GM12874 (cell line): ENCODE measurements around the gene KMT2A.

Experiments used
- CTCF ChIP-seq: IDR thresholded peaks from 2 replicates; pipeline ENCODE4 v1.5.1; 2011; ENCODE audit warnings: low read depth, mild to moderate bottlenecking, control low read depth, low read length, moderate library complexity; ENCODE audit not compliant: insufficient read depth

KMT2A gene

GRCh38 chr11:118473537-118473936, 37.2 kb downstream of the KMT2A start:
- no peak for TF ChIP-seq CTCF

GRCh38 chr11:118476676-118477075, 40.4 kb downstream of the KMT2A start:
- TF ChIP-seq CTCF, result no peak

- no peak for TF ChIP-seq CTCF
Measured at GRCh38 chr11:118484405-118484804, 48.1 kb downstream of the KMT2A start.

GRCh38 chr11:118485273-118485672, 49.0 kb downstream of the KMT2A start:
- TF ChIP-seq CTCF, result no peak

DNA sequence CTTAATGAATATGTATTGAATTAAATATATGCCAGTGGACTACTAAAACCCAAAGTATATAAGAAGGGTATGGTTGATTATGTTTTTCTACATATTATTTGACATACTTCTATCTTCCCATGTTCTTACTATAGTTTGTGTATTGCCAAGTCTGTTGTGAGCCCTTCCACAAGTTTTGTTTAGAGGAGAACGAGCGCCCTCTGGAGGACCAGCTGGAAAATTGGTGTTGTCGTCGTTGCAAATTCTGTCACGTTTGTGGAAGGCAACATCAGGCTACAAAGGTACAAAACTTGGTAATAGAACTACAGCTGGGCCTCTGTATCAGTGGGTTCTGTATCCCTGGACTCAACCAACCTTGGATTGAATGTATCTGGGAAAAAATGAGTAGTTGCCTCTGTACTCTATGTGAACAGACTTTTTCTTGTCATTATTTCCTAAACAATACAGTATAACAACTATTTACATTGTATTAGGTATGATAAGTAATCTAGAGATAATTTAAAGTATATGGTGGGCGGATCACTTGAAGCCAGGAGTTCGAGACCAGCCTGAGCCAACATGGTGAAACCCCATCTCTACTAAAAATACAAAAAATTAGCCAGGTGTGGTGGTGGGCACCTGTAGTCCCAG, 52.3 kb downstream of the KMT2A start:
- peak; percentile 73 for TF ChIP-seq CTCF

DNA sequence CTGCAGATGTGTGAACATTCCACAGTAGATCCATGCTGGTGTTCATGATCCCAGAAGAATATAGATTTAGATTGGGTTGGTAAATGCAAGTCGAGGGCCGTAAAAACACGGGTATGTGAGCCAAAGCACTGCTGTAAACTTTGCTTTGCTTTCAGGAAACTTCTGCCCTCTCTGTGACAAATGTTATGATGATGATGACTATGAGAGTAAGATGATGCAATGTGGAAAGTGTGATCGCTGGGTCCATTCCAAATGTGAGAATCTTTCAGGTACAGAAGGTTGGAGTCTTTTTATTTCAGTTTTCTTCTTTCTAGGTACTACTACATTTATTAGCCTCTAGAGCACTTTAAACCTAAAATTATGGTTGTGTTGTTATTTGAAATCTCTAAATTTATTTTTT, 54.7 kb downstream of the KMT2A start:
- TF ChIP-seq CTCF, result no peak

- TF ChIP-seq CTCF, result no peak
Measured at GRCh38 chr11:118497831-118498230, 61.5 kb downstream of the KMT2A start.
